GM03348 (cell line): Measurements from ENCODE around the gene ENPP6.
"Not testable (repeated sequence)": the region's sequence is repeated elsewhere in the genome, so short reads cannot be mapped to it uniquely, and the experiment has no call there.

Source experiments
- DNase-seq: peaks from one replicate; pipeline ENCODE4 v3.0.0; 2012; ENCODE audit warnings: low spot score

ENPP6 gene

GRCh38 chr4:184235526-184235925 is 17.9 kb upstream of the ENPP6 start:
- no peak for DNase-seq

GRCh38 chr4:184234155-184234554 is 16.5 kb upstream of the ENPP6 start:
- no peak for DNase-seq

- DNase-seq = no peak
These were observed 15.3 kb upstream of the ENPP6 start for GRCh38 chr4:184232975-184233374.

- no peak for DNase-seq
These were observed 14.5 kb upstream of the ENPP6 start for GRCh38 chr4:184232202-184232601.

- no peak for DNase-seq
These were observed 13.9 kb upstream of the ENPP6 start for GRCh38 chr4:184231573-184231972.

- DNase-seq = no peak
These were observed 10.5 kb upstream of the ENPP6 start for GRCh38 chr4:184228056-184228705.

GRCh38 chr4:184216515-184216914 is 1.2 kb downstream of the ENPP6 start:
- DNase-seq = no peak

- no peak for DNase-seq
These were observed 1.9 kb downstream of the ENPP6 start for GRCh38 chr4:184215709-184216328.

GRCh38 chr4:184214931-184215330 is 2.7 kb downstream of the ENPP6 start:
- no peak for DNase-seq

- not testable (repeated sequence) for DNase-seq
These were observed 9.7 kb downstream of the ENPP6 start for GRCh38 chr4:184207734-184208607.

GRCh38 chr4:184205243-184205642 is 12.4 kb downstream of the ENPP6 start:
- DNase-seq = no peak

GRCh38 chr4:184203300-184203699 is 14.4 kb downstream of the ENPP6 start:
- DNase-seq = no peak

GRCh38 chr4:184201179-184201578 is 16.5 kb downstream of the ENPP6 start:
- no peak for DNase-seq

- no peak for DNase-seq
These were observed 17.4 kb downstream of the ENPP6 start for GRCh38 chr4:184200296-184200695.

- DNase-seq = no peak
These were observed 17.9 kb downstream of the ENPP6 start for GRCh38 chr4:184199780-184200179.

GRCh38 chr4:184198190-184198589 is 19.5 kb downstream of the ENPP6 start:
- no peak for DNase-seq

GRCh38 chr4:184197536-184198082 is 20.1 kb downstream of the ENPP6 start:
- no peak for DNase-seq

GRCh38 chr4:184196730-184197385 is 20.8 kb downstream of the ENPP6 start:
- no peak for DNase-seq

GRCh38 chr4:184193556-184194525 is 23.8 kb downstream of the ENPP6 start:
- no peak for DNase-seq

GRCh38 chr4:184192933-184193332 is 24.7 kb downstream of the ENPP6 start:
- DNase-seq = no peak

GRCh38 chr4:184191267-184191666 is 26.4 kb downstream of the ENPP6 start:
- no peak for DNase-seq
